GM12872 (cell line): ENCODE data around the gene SIL1.
A peak's percentile ranks its signal among the peaks of the same experiment; 100 is the strongest.

Experiments used
- TF ChIP-seq, protein P1 (sequence below): IDR thresholded peaks from 3 replicates; pipeline ENCODE4 v1.5.1; 2011; ENCODE audit warnings: low read depth, mild to moderate bottlenecking, low read length, moderate library complexity; ENCODE audit not compliant: insufficient read depth

Gene SIL1

DNA sequence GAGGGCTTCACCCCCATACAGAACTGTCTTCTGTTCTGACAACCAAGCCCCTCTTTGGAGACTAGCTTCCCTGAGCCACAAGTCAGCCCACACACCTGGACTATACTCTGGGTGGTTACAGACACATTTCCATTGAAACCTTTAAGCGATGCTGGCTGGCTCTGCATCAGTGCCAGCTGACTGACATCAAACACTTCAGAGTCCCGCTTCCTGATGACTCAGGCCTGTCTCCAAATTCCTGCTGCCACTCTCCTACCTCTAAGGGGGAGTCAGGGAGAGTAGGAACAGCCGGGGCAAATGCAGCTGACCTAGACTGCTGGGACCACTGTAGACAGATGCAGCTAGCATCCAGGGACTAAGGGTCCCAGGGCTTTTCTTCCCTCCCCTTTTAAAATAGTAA is 59.4 kb downstream of the SIL1 start:
- TF ChIP-seq, protein P1, sequence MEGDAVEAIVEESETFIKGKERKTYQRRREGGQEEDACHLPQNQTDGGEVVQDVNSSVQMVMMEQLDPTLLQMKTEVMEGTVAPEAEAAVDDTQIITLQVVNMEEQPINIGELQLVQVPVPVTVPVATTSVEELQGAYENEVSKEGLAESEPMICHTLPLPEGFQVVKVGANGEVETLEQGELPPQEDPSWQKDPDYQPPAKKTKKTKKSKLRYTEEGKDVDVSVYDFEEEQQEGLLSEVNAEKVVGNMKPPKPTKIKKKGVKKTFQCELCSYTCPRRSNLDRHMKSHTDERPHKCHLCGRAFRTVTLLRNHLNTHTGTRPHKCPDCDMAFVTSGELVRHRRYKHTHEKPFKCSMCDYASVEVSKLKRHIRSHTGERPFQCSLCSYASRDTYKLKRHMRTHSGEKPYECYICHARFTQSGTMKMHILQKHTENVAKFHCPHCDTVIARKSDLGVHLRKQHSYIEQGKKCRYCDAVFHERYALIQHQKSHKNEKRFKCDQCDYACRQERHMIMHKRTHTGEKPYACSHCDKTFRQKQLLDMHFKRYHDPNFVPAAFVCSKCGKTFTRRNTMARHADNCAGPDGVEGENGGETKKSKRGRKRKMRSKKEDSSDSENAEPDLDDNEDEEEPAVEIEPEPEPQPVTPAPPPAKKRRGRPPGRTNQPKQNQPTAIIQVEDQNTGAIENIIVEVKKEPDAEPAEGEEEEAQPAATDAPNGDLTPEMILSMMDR = no peak

DNA sequence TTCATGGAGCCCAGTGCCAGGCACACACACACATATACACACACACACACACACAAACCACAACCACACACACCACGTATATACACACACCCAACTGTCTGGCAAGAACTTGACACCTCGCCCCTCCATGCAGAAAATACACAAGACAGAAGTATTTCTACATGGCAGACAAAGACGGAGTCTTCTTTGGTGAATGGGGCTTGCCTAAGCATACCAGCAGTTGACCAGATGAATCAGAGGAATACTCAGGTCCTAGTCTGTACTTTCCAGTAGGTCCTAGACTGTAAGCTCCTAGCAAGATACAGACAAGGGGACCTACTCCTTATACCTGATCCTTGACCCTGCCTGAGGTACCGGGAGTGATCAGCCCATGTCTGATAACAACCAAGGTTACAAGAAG is 60.1 kb downstream of the SIL1 start:
- TF ChIP-seq, protein P1 = no peak

DNA sequence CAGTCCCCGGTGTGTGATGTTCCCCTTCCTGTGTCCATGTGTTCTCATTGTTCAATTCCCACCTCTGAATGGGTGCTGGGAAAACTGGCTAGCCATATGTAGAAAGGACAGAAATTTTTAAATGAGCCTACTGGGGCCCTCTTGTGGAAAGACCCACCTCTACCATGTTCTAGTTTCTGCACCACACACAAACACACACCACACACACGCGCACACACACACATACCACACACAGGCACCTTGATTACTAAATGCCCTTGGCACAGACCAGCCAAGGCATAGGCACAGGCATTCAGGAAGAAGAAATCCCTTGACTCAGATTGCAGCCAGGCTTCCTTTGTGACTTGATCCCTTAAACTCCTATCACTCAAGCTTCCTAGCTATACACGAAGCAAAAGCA is 60.5 kb downstream of the SIL1 start:
- TF ChIP-seq, protein P1 = peak; percentile 42; the same call in 2 of the 3 replicates

DNA sequence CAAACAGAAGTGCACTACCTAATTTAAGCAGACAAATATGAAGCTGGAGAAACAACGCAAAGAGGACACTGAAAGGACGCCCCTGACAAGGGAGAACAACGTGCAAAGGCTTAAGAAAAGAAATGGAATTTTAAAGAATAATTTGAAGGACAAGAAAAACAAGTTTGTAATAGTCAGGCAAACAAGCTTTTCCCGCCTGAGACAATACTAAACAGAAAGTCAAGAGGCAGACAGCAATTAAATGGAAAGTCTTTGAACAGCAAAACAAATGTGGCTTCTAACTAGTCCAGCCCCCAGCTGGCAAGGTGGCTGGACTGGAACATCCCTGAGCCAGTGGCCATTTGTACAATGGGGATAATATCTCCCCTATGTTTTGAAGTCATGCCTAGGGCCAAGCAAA is 63.3 kb downstream of the SIL1 start:
- TF ChIP-seq, protein P1 = no peak

DNA sequence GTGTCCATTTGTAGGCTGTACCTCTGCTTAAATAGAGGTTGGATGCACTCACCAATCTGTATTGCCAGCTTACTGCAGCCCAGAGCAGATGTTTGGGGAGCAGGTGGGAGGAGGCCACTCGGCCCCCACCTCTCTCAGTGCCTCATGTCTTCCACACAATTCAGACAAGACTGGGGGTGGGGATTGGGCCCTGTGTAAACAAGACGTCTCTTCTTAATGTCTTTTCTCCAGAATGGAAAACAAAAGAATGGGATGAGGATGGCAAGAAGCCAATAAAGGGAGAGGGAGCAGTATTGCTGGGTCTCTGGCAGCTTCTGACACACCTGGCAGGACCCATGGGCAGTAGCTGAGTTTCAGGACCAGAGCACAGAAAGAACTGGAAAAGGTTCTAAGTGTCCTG is 64.9 kb downstream of the SIL1 start:
- TF ChIP-seq, protein P1 = no peak

DNA sequence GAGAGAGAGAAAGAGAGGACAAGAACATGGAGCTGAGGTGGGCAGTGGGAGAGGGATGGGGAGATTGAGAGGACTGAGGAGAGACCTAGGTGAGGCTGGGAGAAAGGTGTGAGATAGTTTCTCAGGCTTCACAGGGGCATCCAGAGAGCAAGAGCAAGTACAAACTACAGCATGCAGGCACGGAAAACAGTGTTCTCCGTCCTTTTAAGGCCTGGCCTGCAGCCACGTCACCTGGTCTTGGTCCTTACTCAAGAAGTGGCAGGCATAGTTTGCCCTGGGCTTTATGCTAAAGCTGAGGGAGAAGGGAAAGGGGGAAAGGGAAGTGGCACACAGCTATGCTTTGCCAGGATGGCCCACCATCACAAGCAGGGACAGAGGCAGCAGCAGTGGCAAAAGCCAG is 65.7 kb downstream of the SIL1 start:
- TF ChIP-seq, protein P1 = no peak

DNA sequence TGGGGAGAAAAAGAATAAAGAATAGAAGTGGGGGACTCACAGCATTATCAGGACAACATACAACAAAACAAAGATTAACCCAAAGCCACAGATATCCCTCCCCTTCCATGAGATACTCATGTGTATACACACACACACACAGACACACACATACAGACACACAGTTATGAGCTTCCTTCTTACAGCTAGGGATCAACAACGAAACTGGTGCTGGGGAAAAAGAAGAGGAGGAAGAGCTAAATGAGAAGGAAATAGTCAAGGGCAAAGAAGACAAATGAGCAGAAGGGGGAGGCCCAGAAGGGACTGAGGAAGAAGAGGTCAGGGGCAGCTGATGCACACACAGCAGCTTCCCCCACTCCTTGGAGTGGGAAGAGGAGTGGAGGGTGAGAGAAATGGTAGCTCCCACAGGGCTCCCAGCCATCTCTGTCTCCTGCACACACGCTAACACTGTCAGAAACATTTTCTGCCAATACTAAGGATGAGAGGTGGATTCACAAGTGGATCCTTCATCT is 66.2 kb downstream of the SIL1 start:
- TF ChIP-seq, protein P1 = no peak
